Sigmoid colon (tissue), 7 donors: ENCODE data around the gene CCND3. TPM values are rescaled to one million over a fixed set of nuclear protein-coding genes. Genes with fewer than 3 reads are reported as not detected.

ENCODE experiments used
- DNase-seq: peaks from one replicate; pipeline ENCODE4 v3.0.0-alpha.2; 2019
- H3K27ac ChIP-seq, 4 donors: fragments of 200-600 bp; sonication (generic); one replicate each; pipeline ENCODE4 v1.5.1; 2016 to 2019; ENCODE audit warnings: mild to moderate bottlenecking in 1 of 4
- H3K27me3 ChIP-seq, 3 donors: fragments of 200-600 bp; sonication (generic); one replicate each; pipeline ENCODE4 v1.5.1; 2019; ENCODE audit warnings: mild to moderate bottlenecking in 1 of 3
- H3K36me3 ChIP-seq, 4 donors: fragments of 200-600 bp; sonication (generic); one replicate each; pipeline ENCODE4 v1.5.1; 2016 to 2019
- H3K4me1 ChIP-seq, 4 donors: fragments of 200-600 bp; sonication (generic); one replicate each; pipeline ENCODE4 v1.5.1; 2017 to 2019
- H3K4me3 ChIP-seq, 4 donors: fragments of 200-600 bp; sonication (generic); one replicate each; pipeline ENCODE4 v1.5.1; 2017 to 2019; ENCODE audit warnings: mild to moderate bottlenecking in 2 of 4, moderate library complexity in 1 of 4
- H3K9me3 ChIP-seq, 4 donors: fragments of 200-600 bp in 3 of 4; sonication (generic) in 3 of 4; one replicate each; pipeline versions ENCODE4 v1.5.1 to v1.6.1; 2013 to 2019
- EP300 ChIP-seq, 4 donors: sonication (generic); formaldehyde crosslinking; IDR thresholded peaks; one replicate each; pipeline ENCODE4 v1.6.1; 2017; ENCODE audit warnings: antibody characterized with exemption in 4 of 4
- POLR2A ChIP-seq, 2 donors: fragments of 450-650 bp; IDR thresholded peaks; one replicate each; pipeline ENCODE4 v1.6.1; 2016; ENCODE audit warnings: antibody characterized with exemption in 2 of 2, mild to moderate bottlenecking in 2 of 2, moderate library complexity in 2 of 2
- POLR2AphosphoS5 ChIP-seq, 4 donors: sonication (generic); formaldehyde crosslinking; IDR thresholded peaks; one replicate each; pipeline ENCODE4 v1.6.1; 2017; ENCODE audit warnings: antibody characterized with exemption in 4 of 4
- WGBS, 2 donors: extraction: QIAGEN DNeasy Blood & Tissue Kit; methylation state at CpG; one replicate each; pipeline ENCODE4 v1.1.7; 2013; 5-methylcytosine and 5-hydroxymethylcytosine counted together
- intact Hi-C: fragments of 100-400 bp; cut with DNase I; formaldehyde crosslinking; loops from one replicate; pipeline ENCODE4 v1.15.1; 2023
- polyA plus RNA-seq, 3 donors: library from polyadenylated mRNA; stranded (reverse); fragments of 200-250 nt; gene quantifications; one replicate each; pipeline ENCODE4 v1.2.3, GENCODE V29; 2013
- total RNA-seq, 4 donors: library from RNA; depleted of rRNA; stranded (reverse); fragments of >200 nt; gene quantifications; one replicate each; pipeline ENCODE4 v1.1.0, GENCODE V29; 2016
- TF ChIP-seq, protein P1 (sequence below), 4 experiments: fragments of 450-650 bp in 3 of 4; fragments of 200-600 bp in 1 of 4; IDR thresholded peaks; one replicate each; pipeline ENCODE4 v1.5.1; 2016 to 2019; ENCODE audit warnings: antibody characterized with exemption in 4 of 4, mild to moderate bottlenecking in 3 of 4, moderate library complexity in 2 of 4
- donor health status: healthy with polysubstance abuse.
- donor health status: Bipolar disorder and iron deficiency.
- donor health status: healthy.

CCND3 gene
- total and polyA plus RNA-seq, 7 donors: 43.2 to 144 (median 102) TPM

DNA sequence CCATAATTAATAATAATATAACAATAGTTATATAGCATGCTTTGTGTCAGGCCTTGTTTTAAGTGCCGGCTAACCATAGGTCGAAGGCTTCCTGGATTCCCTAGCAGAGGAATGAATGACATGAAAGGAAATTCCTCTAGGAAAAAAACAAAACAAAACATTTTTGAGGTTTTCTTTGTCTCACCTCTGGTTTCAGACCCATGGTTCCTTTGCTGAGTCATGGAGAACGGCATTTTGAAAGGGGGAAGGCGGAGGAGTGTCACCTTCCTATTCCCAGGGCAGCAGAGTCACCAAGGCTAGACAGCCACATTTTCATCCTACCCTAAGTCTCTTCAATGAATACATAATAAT is 25.3 kb upstream of the CCND3 start:
- H3K9me3 ChIP-seq: no peaks in the 10 kb centered on the region
- H3K4me1 ChIP-seq: peaks cover 0 to 15% (median 6%) of the 10 kb centered on the region in 4 donors
- no peaks in the 10 kb centered on the region for H3K27me3 ChIP-seq
- H3K36me3 ChIP-seq: no peaks in the 10 kb centered on the region
- TF ChIP-seq, protein P1, sequence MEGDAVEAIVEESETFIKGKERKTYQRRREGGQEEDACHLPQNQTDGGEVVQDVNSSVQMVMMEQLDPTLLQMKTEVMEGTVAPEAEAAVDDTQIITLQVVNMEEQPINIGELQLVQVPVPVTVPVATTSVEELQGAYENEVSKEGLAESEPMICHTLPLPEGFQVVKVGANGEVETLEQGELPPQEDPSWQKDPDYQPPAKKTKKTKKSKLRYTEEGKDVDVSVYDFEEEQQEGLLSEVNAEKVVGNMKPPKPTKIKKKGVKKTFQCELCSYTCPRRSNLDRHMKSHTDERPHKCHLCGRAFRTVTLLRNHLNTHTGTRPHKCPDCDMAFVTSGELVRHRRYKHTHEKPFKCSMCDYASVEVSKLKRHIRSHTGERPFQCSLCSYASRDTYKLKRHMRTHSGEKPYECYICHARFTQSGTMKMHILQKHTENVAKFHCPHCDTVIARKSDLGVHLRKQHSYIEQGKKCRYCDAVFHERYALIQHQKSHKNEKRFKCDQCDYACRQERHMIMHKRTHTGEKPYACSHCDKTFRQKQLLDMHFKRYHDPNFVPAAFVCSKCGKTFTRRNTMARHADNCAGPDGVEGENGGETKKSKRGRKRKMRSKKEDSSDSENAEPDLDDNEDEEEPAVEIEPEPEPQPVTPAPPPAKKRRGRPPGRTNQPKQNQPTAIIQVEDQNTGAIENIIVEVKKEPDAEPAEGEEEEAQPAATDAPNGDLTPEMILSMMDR (IDR thresholded peaks at IDR 0.05): no peak
- TF ChIP-seq POLR2A (IDR thresholded peaks at IDR 0.05) (no peak), EP300 (IDR thresholded peaks at IDR 0.05) (no peak), POLR2AphosphoS5 (IDR thresholded peaks at IDR 0.05) (no peak)
- peak; percentile 2 for DNase-seq
- H3K27ac ChIP-seq: no peak overlapping the region
- no peak overlapping the region for H3K4me3 ChIP-seq
- intact Hi-C loops: no loop called here
- 78 to 88% methylated on average over 4 of the region's 4 CpGs for WGBS, 2 donors

DNA sequence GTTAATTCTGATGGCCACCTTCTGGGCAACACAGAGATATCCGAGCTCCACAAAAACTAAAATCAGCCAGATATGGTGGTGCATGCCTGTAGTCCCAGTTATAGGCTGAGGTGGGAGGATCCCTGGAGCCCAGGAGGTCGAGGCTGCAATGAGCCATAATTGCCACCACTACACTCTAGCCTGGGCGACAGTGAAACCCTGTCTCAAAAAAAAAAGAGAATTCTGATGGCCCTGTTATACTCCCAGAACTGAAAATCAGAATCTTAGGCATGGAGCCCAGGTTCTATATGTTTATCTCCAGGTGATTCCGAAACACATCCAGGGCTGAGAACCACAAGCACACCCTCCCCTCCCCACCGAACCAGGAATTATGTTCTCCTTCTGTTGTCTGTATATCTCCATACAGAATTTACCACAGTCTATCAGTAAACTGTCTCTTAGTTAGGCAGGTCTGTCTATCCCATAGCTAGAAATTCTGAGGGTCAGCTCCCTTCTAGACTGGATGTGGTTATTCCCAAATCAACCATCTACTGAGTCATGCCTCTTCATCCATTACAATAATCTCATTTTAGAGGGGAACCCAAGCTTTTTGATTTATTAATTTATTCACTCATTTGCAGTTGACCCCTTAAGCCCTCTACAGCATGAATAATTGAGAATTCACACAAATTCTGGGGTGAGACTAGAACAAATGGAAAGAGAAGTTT is 24.8 kb upstream of the CCND3 start:
- peak; percentile 19 for DNase-seq
- 72 to 74% methylated on average over 5 of the region's 5 CpGs for WGBS, 2 donors
- intact Hi-C loops: no loop called here
- Histone ChIP-seq H3K4me1 (peaks cover 0 to 15% (median 6%) of the 10 kb centered on the region in 4 donors), H3K4me3 (no peak overlapping the region), H3K27ac (no peak overlapping the region), H3K36me3 (no peaks in the 10 kb centered on the region), H3K9me3 (no peaks in the 10 kb centered on the region), H3K27me3 (no peaks in the 10 kb centered on the region)
- no peak for TF ChIP-seq POLR2AphosphoS5 (IDR thresholded peaks at IDR 0.05)
- TF ChIP-seq POLR2A (IDR thresholded peaks at IDR 0.05): no peak
- no peak for TF ChIP-seq EP300 (IDR thresholded peaks at IDR 0.05)
- TF ChIP-seq, protein P1 (IDR thresholded peaks at IDR 0.05): no peak

DNA sequence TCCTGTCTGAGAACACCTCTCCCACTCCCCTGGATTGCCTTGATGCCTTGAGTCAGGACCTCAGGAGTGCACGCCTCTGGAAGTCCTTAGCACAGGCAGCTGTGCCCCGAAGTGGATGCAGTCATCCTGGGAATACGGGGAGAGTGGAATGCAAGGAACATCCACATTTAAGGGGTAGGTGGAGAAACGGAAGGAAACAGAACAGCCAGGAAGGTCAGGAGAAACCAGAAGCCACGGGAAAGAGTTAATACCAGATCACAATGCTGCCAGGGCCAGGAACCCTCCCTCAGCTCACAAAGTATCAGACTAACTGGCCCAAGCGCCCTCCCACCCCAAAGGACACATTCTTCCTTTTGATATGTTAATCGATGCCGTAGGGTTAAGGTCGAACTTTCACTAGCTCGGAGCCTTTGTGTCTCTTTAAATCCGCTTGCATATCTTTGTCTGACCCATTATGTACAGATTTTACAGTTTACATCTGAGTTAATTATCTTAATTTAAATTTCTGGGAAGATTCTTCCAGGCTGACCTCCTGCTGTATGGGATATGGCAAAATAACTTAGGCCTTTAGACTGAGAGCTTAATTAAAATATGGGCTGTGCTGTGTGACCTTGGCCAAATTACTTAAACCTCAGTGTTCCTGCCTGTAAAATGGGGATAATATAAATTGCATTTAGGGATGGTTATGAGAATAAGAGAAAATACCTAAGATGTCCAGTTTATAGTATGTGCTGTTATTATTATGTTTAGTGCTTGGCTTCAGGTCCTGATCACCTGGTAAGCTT is 24.0 kb upstream of the CCND3 start:
- H3K27me3 ChIP-seq: no peaks in the 10 kb centered on the region
- H3K36me3 ChIP-seq: no peaks in the 10 kb centered on the region
- intact Hi-C loops: no loop called here
- H3K4me3 ChIP-seq: no peak overlapping the region
- no peaks in the 10 kb centered on the region for H3K9me3 ChIP-seq
- H3K27ac ChIP-seq: no peak overlapping the region
- 85% methylated on average over 11 of the region's 11 CpGs for WGBS, 2 donors
- DNase-seq: peak; percentile 24
- peaks cover 0 to 12% (median 3%) of the 10 kb centered on the region in 4 donors for H3K4me1 ChIP-seq
- no peak for TF ChIP-seq EP300 (IDR thresholded peaks at IDR 0.05)
- TF ChIP-seq POLR2AphosphoS5 (IDR thresholded peaks at IDR 0.05): no peak
- no peak for TF ChIP-seq POLR2A (IDR thresholded peaks at IDR 0.05)
- TF ChIP-seq, protein P1 (IDR thresholded peaks at IDR 0.05): no peak

DNA sequence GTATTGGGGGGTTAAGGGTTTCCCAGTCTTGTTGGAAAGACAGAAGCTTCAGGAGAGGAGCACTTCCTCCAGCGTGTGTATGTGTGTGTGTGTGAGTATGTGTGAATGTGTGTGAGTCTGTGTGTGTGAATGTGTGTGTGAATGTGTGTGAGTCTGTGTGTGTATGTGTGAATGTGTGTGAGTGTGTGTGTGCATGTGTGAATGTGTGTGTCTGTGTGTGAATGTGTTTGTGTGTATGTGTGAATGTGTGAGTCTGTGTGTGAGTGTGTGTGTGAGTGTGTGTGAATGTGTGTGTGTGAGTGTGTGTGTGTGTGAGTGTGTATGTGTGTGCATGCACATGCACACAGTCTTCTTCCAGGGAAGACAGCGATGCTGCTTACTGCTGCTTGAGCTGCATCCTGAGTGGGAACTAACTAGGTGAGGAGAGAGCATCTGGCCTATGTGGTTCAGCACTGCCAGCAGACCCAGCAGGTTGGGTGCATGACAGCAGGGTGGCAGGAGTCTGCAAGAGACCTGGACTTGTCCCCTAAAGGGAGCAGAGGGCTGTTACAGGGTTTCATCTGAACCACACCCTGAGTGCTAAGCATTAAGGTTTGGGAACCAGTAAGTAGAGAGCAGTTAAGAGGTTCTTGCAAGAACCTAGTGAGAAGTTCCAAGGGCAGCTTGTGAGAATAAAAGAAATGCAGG is 22.7 kb upstream of the CCND3 start:
- Histone ChIP-seq H3K27me3 (no peaks in the 10 kb centered on the region), H3K4me3 (no peak overlapping the region), H3K36me3 (no peaks in the 10 kb centered on the region), H3K9me3 (no peaks in the 10 kb centered on the region), H3K4me1 (peaks cover 0 to 9% (median 3%) of the 10 kb centered on the region in 4 donors), H3K27ac (no peak overlapping the region)
- 72 to 88% methylated on average over 2 of the region's 2 CpGs for WGBS, 2 donors
- intact Hi-C loops: no loop called here
- TF ChIP-seq, protein P1 (IDR thresholded peaks at IDR 0.05): no peak
- TF ChIP-seq POLR2AphosphoS5 (IDR thresholded peaks at IDR 0.05): no peak
- no peak for TF ChIP-seq POLR2A (IDR thresholded peaks at IDR 0.05)
- no peak for TF ChIP-seq EP300 (IDR thresholded peaks at IDR 0.05)
- DNase-seq: peak; percentile 41
